GM19351 (cell line): ENCODE results near the gene FCMR.
"Not testable (repeated sequence)": the region's sequence is repeated elsewhere in the genome, so short reads cannot be mapped to it uniquely, and the experiment has no call there.

Experiments
- ATAC-seq: cut with Tn5 transposase; IDR thresholded peaks from one replicate; pipeline ENCODE4 v1.9.1; 2021; ENCODE audit warnings: mild to moderate bottlenecking, moderate library complexity; ENCODE audit not compliant: unreplicated experiment

FCMR gene

GRCh38 chr1:206882555-206882954 lies 39.2 kb downstream of the FCMR start:
- ATAC-seq = no peak

- no peak for ATAC-seq
These were observed 41.4 kb downstream of the FCMR start for GRCh38 chr1:206880314-206880713.

- ATAC-seq = no peak
These were observed 43.3 kb downstream of the FCMR start for GRCh38 chr1:206878456-206878855.

GRCh38 chr1:206875752-206876377 lies 45.9 kb downstream of the FCMR start:
- no peak for ATAC-seq

- ATAC-seq = no peak
These were observed 48.0 kb downstream of the FCMR start for GRCh38 chr1:206873603-206874188.

GRCh38 chr1:206872139-206872538 lies 49.6 kb downstream of the FCMR start:
- no peak for ATAC-seq

GRCh38 chr1:206868264-206868663 lies 53.5 kb downstream of the FCMR start:
- no peak for ATAC-seq

- ATAC-seq = no peak
These were observed 54.0 kb downstream of the FCMR start for GRCh38 chr1:206867716-206868115.

GRCh38 chr1:206867239-206867638 lies 54.5 kb downstream of the FCMR start:
- ATAC-seq = no peak

GRCh38 chr1:206866062-206866461 lies 55.7 kb downstream of the FCMR start:
- no peak for ATAC-seq

GRCh38 chr1:206864939-206865671 lies 56.6 kb downstream of the FCMR start, which contains the start of gene IL20:
IL20 (plus strand) TSS chr1:206865623; CDS start chr1:206865853, 230 bp downstream.
- ATAC-seq = no peak

GRCh38 chr1:206863266-206863665 lies 58.5 kb downstream of the FCMR start:
- ATAC-seq = no peak

GRCh38 chr1:206860165-206860564 lies 61.6 kb downstream of the FCMR start:
- no peak for ATAC-seq

- ATAC-seq = no peak
These were observed 62.6 kb downstream of the FCMR start for GRCh38 chr1:206859082-206859521.

GRCh38 chr1:206856674-206857464 lies 64.9 kb downstream of the FCMR start:
- no peak for ATAC-seq

GRCh38 chr1:206855859-206856258 lies 65.9 kb downstream of the FCMR start:
- ATAC-seq = no peak

GRCh38 chr1:206854401-206855129 lies 67.2 kb downstream of the FCMR start:
- ATAC-seq = no peak

GRCh38 chr1:206853696-206854095 lies 68.0 kb downstream of the FCMR start:
- ATAC-seq = not testable (repeated sequence)
